ENCODE results near the gene SPDYE5.

Gene SPDYE5

DNA sequence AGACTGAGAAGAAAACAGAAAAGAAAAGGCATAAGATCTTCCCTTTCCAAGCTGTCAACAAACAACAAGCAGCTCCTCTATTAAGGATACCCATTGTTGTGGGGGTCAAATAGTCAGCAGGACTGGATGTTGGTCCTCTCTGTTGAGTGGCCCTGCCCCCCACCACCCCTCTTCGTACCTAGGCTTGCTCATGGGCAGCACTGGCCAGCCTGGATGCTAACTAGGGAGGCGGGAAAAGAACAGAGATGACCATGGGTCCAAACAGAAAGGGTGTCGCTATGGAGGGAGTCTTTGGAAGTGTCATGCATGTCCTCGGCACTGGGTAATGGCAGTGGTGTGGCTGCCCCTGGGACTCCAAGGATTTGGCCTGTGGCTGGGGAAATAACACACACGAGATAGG, 45.6 kb downstream of the SPDYE5 start:
- no peak for DNase-seq

DNA sequence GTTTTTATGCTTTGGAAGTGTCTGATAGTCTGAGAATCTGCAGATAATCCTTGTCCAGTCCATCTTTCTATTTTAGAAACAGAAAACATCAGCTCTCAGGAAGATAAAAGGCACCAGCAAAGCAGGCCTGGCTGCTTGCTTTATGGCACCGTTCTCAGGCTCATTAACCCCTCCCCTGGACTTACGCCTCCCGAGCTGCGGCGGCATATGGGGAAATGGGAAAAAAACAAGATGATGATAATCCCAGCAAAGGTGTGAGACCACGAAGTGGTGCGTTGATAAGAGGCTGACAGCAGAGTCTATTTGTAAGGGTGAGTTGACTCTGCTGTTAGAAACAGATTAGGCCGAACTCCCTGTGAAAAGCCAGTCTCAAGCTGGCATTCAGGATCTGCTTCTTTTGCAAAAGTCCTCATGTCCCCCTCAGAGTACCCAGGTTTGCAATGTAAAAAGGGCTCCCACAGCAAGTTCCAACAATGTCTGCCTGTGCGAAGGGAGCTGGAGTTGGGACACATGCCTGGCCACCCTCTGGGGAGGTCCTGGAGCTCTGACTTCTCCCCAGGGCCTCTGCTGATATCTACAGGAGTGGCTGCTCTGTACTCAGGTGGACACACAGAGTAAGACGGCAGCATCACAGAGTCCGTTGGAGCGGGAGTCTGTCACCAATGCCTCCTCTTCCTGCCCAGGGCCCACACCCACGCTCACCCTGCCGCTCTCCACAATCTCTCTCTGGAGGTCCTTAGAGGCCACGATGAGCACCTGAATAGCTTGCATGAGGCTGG, 54.3 kb downstream of the SPDYE5 start:
- DNase-seq: no peak

Data from NCI-H1105 (cell line).